ENCODE results near the gene ZMIZ1. TPM values are rescaled to one million over a fixed set of nuclear protein-coding genes. Genes with fewer than 3 reads are reported as not detected.

ZMIZ1 gene
- total and polyA plus RNA-seq, 4 donors = 3.9 to 19.1 (median 9.8) TPM

DNA sequence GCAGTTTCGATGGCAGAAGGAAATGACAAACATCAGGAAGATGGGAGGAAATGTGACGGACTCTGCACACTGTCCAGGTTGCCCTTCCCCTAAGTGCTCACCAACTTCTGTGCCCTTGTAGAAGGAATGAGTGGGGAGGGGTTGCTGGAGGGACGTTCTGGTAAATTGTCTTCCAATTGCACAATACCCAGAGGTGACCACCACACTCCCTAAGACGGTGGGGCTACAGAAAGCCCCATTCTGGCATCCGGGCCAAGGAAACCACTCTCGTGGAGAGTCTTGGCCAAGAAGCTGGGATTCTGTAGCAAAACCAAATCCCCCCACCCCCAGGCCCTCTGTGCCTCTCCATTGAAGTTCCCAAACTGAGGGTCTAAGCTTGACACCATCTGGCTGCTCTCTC lies 37.1 kb downstream of the ZMIZ1 start (continued):
- TF ChIP-seq, protein P1, sequence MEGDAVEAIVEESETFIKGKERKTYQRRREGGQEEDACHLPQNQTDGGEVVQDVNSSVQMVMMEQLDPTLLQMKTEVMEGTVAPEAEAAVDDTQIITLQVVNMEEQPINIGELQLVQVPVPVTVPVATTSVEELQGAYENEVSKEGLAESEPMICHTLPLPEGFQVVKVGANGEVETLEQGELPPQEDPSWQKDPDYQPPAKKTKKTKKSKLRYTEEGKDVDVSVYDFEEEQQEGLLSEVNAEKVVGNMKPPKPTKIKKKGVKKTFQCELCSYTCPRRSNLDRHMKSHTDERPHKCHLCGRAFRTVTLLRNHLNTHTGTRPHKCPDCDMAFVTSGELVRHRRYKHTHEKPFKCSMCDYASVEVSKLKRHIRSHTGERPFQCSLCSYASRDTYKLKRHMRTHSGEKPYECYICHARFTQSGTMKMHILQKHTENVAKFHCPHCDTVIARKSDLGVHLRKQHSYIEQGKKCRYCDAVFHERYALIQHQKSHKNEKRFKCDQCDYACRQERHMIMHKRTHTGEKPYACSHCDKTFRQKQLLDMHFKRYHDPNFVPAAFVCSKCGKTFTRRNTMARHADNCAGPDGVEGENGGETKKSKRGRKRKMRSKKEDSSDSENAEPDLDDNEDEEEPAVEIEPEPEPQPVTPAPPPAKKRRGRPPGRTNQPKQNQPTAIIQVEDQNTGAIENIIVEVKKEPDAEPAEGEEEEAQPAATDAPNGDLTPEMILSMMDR (IDR thresholded peaks at IDR 0.05; ENCODE audit: low read depth, low read length, missing input control) = no peak
- TF ChIP-seq JUND (IDR thresholded peaks at IDR 0.05) (no peak), RAD21 (IDR thresholded peaks at IDR 0.05) (no peak), RXRA (IDR thresholded peaks at IDR 0.05) (no peak), FOXA2 (IDR thresholded peaks at IDR 0.05) (no peak)
- TF ChIP-seq, protein P2, sequence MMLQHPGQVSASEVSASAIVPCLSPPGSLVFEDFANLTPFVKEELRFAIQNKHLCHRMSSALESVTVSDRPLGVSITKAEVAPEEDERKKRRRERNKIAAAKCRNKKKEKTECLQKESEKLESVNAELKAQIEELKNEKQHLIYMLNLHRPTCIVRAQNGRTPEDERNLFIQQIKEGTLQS (IDR thresholded peaks at IDR 0.05) = no peak

DNA sequence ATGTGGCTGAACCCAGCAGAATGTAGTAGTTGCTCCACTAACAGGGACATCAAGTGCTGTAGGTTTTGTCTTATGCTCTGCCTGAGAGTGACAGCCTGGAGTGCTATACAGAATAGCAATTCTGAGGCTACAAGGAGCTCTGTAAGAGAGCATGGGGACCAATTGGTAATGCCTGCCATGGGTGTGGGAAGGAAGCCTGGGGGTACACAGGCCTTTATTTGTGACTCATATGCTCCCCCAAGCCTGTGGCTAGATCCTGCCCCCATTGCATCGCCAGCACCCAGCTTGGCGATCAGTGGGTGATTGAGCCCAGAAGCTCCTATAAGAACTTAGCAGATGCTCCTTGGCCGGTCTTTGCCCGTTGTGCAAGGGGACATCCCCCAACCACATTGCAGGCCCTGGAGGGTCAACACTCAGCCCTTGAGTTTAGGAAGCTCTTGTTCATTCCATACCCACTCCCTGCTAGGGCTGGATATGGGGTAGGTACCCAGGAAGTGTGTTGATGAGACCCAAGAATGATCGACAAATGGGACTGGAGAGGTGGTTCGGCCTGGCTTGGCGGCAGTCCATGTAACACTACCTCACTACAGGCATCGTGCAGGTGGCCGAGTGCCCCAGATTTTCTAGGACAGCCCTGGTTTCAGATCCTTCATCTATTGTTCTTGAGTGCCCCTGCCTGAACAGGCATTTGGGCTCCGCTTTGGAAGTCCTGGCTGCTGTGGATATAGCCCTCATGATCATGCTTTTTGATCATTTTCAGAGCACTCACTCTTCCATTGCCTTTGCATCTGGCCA lies 37.7 kb downstream of the ZMIZ1 start:
- peaks cover 22 to 51% (median 37%) of the 10 kb centered on the region in 4 donors for H3K4me1 ChIP-seq (ENCODE audit: control insufficient read depth in 4 of 4, insufficient read depth in 4 of 4, low read length in 3 of 4)
- WGBS = 88% methylated on average over 10 of the region's 10 CpGs

More for the DNA sequence above, 37.7 kb downstream of the ZMIZ1 start:
- H3K9me3 ChIP-seq (ENCODE audit: control insufficient read depth in 4 of 4, low read length in 3 of 4) = no peaks in the 10 kb centered on the region
- no peak for DNase-seq (ENCODE audit: low spot score)
- no peak overlapping the region for H3K9ac ChIP-seq (ENCODE audit: low read depth in 1 of 2, low read length in 2 of 2)
- H3K27ac ChIP-seq (ENCODE audit: low read depth in 1 of 2, low read length in 2 of 2) = no peak overlapping the region
- no peak overlapping the region for H3K4me3 ChIP-seq (ENCODE audit: low read depth in 1 of 3, low read length in 3 of 3)
- TF ChIP-seq TAF1 (conservative IDR thresholded peaks at IDR 0.05) (no peak), NR2F2 (IDR thresholded peaks at IDR 0.05) (no peak), EGR1 (IDR thresholded peaks at IDR 0.05; ENCODE audit: low read depth in 2 of 2) (no peak), GABPA (IDR thresholded peaks at IDR 0.05 in 1 of 2, conservative IDR thresholded peaks at IDR 0.05 in 1 of 2) (no peak), HNF4A (conservative IDR thresholded peaks at IDR 0.05) (no peak), SP1 (IDR thresholded peaks at IDR 0.05) (no peak), JUND (IDR thresholded peaks at IDR 0.05) (no peak), FOXA1 (IDR thresholded peaks at IDR 0.05) (no peak), FOXA2 (IDR thresholded peaks at IDR 0.05) (no peak), RAD21 (IDR thresholded peaks at IDR 0.05) (no peak)
- TF ChIP-seq, protein P3, sequence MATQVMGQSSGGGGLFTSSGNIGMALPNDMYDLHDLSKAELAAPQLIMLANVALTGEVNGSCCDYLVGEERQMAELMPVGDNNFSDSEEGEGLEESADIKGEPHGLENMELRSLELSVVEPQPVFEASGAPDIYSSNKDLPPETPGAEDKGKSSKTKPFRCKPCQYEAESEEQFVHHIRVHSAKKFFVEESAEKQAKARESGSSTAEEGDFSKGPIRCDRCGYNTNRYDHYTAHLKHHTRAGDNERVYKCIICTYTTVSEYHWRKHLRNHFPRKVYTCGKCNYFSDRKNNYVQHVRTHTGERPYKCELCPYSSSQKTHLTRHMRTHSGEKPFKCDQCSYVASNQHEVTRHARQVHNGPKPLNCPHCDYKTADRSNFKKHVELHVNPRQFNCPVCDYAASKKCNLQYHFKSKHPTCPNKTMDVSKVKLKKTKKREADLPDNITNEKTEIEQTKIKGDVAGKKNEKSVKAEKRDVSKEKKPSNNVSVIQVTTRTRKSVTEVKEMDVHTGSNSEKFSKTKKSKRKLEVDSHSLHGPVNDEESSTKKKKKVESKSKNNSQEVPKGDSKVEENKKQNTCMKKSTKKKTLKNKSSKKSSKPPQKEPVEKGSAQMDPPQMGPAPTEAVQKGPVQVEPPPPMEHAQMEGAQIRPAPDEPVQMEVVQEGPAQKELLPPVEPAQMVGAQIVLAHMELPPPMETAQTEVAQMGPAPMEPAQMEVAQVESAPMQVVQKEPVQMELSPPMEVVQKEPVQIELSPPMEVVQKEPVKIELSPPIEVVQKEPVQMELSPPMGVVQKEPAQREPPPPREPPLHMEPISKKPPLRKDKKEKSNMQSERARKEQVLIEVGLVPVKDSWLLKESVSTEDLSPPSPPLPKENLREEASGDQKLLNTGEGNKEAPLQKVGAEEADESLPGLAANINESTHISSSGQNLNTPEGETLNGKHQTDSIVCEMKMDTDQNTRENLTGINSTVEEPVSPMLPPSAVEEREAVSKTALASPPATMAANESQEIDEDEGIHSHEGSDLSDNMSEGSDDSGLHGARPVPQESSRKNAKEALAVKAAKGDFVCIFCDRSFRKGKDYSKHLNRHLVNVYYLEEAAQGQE (IDR thresholded peaks at IDR 0.05) = no peak
- TF ChIP-seq, protein P4, sequence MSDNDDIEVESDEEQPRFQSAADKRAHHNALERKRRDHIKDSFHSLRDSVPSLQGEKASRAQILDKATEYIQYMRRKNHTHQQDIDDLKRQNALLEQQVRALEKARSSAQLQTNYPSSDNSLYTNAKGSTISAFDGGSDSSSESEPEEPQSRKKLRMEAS (IDR thresholded peaks at IDR 0.05) = no peak
- TF ChIP-seq, protein P5, sequence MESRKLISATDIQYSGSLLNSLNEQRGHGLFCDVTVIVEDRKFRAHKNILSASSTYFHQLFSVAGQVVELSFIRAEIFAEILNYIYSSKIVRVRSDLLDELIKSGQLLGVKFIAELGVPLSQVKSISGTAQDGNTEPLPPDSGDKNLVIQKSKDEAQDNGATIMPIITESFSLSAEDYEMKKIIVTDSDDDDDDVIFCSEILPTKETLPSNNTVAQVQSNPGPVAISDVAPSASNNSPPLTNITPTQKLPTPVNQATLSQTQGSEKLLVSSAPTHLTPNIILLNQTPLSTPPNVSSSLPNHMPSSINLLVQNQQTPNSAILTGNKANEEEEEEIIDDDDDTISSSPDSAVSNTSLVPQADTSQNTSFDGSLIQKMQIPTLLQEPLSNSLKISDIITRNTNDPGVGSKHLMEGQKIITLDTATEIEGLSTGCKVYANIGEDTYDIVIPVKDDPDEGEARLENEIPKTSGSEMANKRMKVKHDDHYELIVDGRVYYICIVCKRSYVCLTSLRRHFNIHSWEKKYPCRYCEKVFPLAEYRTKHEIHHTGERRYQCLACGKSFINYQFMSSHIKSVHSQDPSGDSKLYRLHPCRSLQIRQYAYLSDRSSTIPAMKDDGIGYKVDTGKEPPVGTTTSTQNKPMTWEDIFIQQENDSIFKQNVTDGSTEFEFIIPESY (IDR thresholded peaks at IDR 0.05) = no peak
- TF ChIP-seq, protein P2 (IDR thresholded peaks at IDR 0.05) = no peak
- TF ChIP-seq, protein P1 (IDR thresholded peaks at IDR 0.05; ENCODE audit: low read depth, low read length, missing input control) = no peak
- H3K36me3 ChIP-seq (ENCODE audit: control insufficient read depth in 4 of 4, insufficient read depth in 3 of 4, low read depth in 1 of 4, low read length in 3 of 4) = no peaks in the 10 kb centered on the region
- no peaks in the 10 kb centered on the region for H3K27me3 ChIP-seq (ENCODE audit: control insufficient read depth in 4 of 4, insufficient read depth in 4 of 4, low read length in 3 of 4)
